ENCODE results near the gene ERP27. TPM values are rescaled to one million over a fixed set of nuclear protein-coding genes. Genes with fewer than 3 reads are reported as not detected.
A peak's percentile ranks its signal among the peaks of the same experiment; 100 is the strongest.

The ERP27 gene
- total RNA-seq, 1 experiment from 2014 or later: 2.3 TPM

GRCh38 chr12:14941369-14941768 is 3.0 kb upstream of the ERP27 start:
- no peak for DNase-seq
- CTCF ChIA-PET: no interaction called here
- Mint-ChIP-seq H3K36me3 (ENCODE audit: insufficient read depth, unreplicated experiment) (peaks cover 4% of the 10 kb centered on the region), H3K4me3 (ENCODE audit: low read depth, unreplicated experiment) (no peak overlapping the region), H3K9me3 (ENCODE audit: low read depth, unreplicated experiment) (no peaks in the 10 kb centered on the region), H3K27ac (ENCODE audit: unreplicated experiment) (no peak overlapping the region), H3K4me1 (ENCODE audit: low read depth, unreplicated experiment) (peaks cover 1% of the 10 kb centered on the region), H3K27me3 (ENCODE audit: unreplicated experiment) (no peaks in the 10 kb centered on the region)
- TF ChIP-seq, protein P1, sequence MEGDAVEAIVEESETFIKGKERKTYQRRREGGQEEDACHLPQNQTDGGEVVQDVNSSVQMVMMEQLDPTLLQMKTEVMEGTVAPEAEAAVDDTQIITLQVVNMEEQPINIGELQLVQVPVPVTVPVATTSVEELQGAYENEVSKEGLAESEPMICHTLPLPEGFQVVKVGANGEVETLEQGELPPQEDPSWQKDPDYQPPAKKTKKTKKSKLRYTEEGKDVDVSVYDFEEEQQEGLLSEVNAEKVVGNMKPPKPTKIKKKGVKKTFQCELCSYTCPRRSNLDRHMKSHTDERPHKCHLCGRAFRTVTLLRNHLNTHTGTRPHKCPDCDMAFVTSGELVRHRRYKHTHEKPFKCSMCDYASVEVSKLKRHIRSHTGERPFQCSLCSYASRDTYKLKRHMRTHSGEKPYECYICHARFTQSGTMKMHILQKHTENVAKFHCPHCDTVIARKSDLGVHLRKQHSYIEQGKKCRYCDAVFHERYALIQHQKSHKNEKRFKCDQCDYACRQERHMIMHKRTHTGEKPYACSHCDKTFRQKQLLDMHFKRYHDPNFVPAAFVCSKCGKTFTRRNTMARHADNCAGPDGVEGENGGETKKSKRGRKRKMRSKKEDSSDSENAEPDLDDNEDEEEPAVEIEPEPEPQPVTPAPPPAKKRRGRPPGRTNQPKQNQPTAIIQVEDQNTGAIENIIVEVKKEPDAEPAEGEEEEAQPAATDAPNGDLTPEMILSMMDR (IDR thresholded peaks at IDR 0.05; ENCODE audit: unreplicated experiment): no peak
- no TSS peak for BruUV-seq (replicated peaks)
- intact Hi-C loops (cut with micrococcal nuclease; ENCODE audit: unreplicated experiment): no loop called here

DNA sequence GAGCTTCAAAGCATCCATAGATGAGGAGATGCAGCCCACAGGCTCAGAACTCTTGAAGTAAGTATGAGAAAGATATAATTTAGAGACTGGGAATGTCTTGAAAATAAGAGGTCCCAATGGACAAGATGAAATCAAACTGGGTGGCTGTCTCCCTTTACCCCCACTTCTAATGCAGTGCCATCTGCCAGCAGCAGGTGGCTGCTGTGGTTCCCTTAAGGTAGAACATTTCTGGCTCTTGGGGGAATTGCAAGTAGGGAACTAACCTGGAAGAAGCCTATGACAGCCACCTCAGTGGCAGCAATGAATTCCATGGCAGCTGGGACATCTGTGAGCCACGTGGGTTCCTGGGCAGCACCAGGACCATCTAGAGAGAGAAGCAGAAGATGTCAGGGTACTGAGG is 648 bp downstream of the ERP27 start:
- TF ChIP-seq, protein P1 (IDR thresholded peaks at IDR 0.05; ENCODE audit: unreplicated experiment): peak; percentile 22
- CTCF ChIA-PET: interaction anchor here (0.6 to 1.0 kb wide), 3 partner anchors 9 to 58 kb away, joined by 3 read pairs; no protein-coding TSS in a partner anchor
- no peak overlapping the region for H3K4me3 Mint-ChIP-seq (ENCODE audit: low read depth, unreplicated experiment)
- BruUV-seq (replicated peaks): no TSS peak
- H3K4me1 Mint-ChIP-seq (ENCODE audit: low read depth, unreplicated experiment): peaks cover 36% of the 10 kb centered on the region
- no peaks in the 10 kb centered on the region for H3K27me3 Mint-ChIP-seq (ENCODE audit: unreplicated experiment)
- DNase-seq: no peak
- H3K9me3 Mint-ChIP-seq (ENCODE audit: low read depth, unreplicated experiment): peaks cover 4% of the 10 kb centered on the region
- no peak overlapping the region for H3K27ac Mint-ChIP-seq (ENCODE audit: unreplicated experiment)
- H3K36me3 Mint-ChIP-seq (ENCODE audit: insufficient read depth, unreplicated experiment): peaks cover 11% of the 10 kb centered on the region
- intact Hi-C loops (cut with micrococcal nuclease; ENCODE audit: unreplicated experiment): no loop called here

DNA sequence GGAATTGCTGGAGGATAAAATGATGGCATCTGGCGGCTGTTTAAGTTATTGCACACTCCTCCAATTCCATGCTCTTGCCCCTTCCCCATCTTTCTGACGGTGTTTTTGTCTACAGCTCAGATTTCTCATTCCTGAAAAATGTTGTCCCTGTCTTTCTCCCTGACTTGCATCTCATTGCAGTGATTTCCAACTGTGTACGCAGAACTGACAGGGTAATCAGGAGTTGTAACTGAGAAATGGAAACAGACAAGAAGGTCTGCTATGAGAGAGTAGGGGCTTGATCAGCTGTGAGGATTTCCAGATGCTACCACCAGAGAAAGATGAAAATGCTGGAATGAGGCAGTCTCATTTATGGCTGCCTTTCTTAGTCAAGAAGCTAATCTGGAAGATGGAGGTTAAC is 1.3 kb downstream of the ERP27 start:
- intact Hi-C loops (cut with micrococcal nuclease; ENCODE audit: unreplicated experiment): no loop called here
- BruUV-seq (replicated peaks): no TSS peak
- peaks cover 4% of the 10 kb centered on the region for H3K9me3 Mint-ChIP-seq (ENCODE audit: low read depth, unreplicated experiment)
- no peaks in the 10 kb centered on the region for H3K27me3 Mint-ChIP-seq (ENCODE audit: unreplicated experiment)
- TF ChIP-seq, protein P1 (IDR thresholded peaks at IDR 0.05; ENCODE audit: unreplicated experiment): no peak
- no peak for DNase-seq
- H3K36me3 Mint-ChIP-seq (ENCODE audit: insufficient read depth, unreplicated experiment): peaks cover 8% of the 10 kb centered on the region
- H3K4me3 Mint-ChIP-seq (ENCODE audit: low read depth, unreplicated experiment): no peak overlapping the region
- H3K4me1 Mint-ChIP-seq (ENCODE audit: low read depth, unreplicated experiment): peaks cover 43% of the 10 kb centered on the region
- H3K27ac Mint-ChIP-seq (ENCODE audit: unreplicated experiment): no peak overlapping the region
- CTCF ChIA-PET: no interaction called here

DNA sequence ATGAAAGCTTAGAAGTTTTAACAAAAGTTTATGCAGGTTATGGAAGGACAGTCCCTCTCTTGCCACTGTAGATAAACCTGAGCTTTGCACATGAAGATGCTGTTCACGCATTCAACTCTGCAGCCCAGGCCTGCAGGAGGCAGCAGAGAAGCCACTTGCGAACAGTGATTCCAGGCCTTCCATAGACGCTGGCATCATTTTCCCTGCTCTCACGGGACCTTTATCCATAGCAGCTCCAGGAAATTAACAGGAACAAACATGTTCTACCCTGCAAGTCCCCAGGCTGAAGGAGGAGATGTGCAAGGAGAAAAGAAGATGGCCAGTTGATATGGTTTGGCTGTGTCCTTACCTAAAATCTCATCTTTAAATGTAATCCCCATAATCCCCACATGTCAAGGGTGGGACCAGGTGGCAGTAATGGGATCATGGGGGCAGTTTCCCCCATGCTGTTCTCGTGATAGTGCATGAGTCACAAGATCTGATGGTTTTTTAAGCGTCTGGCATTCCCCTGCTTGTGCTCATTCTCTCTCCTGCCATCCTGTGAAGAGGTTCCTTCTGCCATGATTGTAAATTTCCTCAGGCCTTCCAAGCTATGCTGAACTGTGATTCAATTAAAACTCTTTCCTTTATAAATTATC is 2.0 kb downstream of the ERP27 start:
- intact Hi-C loops (cut with micrococcal nuclease; ENCODE audit: unreplicated experiment): no loop called here
- no peak overlapping the region for H3K4me3 Mint-ChIP-seq (ENCODE audit: low read depth, unreplicated experiment)
- CTCF ChIA-PET: no interaction called here
- BruUV-seq (replicated peaks): no TSS peak
- H3K27me3 Mint-ChIP-seq (ENCODE audit: unreplicated experiment): no peaks in the 10 kb centered on the region
- peaks cover 49% of the 10 kb centered on the region for H3K4me1 Mint-ChIP-seq (ENCODE audit: low read depth, unreplicated experiment)
- H3K27ac Mint-ChIP-seq (ENCODE audit: unreplicated experiment): no peak overlapping the region
- TF ChIP-seq, protein P1 (IDR thresholded peaks at IDR 0.05; ENCODE audit: unreplicated experiment): no peak
- peaks cover 4% of the 10 kb centered on the region for H3K9me3 Mint-ChIP-seq (ENCODE audit: low read depth, unreplicated experiment)
- peaks cover 7% of the 10 kb centered on the region for H3K36me3 Mint-ChIP-seq (ENCODE audit: insufficient read depth, unreplicated experiment)
- no peak for DNase-seq

All from Calu3 (cell line).